ENCODE measurements around the gene GPR156.

DNA sequence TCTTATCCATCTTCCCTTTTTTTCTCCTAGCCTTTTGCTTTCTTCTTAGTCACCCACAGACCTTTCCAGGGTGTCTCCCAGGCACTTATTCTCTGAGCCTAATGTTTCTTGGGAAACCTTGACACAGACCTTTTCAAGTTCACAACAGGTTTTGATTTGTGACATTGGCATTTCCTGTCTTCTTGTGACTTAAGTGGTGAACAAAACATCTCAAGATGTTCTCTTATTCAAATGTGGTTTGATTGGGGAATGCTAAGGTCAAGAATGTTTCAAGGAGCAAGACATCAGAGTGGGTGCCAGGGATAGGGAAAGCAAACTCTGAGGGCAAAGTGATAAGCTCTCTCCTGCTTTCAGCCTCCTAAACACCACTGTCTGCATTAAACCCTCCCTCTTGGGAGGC is 122.6 kb downstream of the GPR156 start:
- TF ChIP-seq CTCF (IDR thresholded peaks at IDR 0.05; ENCODE audit: low read length), result no peak
- no peak for TF ChIP-seq EZH2 (IDR thresholded peaks at IDR 0.05; ENCODE audit: borderline replicate concordance, low read length)

Measured in OCI-LY1 (cell line).